IMR-90 (cell line): ENCODE data around the gene GIPR. TPM values are rescaled to one million over a fixed set of nuclear protein-coding genes. Genes with fewer than 3 reads are reported as not detected.

Experiments
- ATAC-seq: fragments of 200-7000 bp; cut with Tn5 transposase; 2 replicates; pipeline ENCODE4 v1.9.1; 2020; ENCODE audit warnings: low read depth, mild to moderate bottlenecking, moderate library complexity
- BruUV-seq: library from RNA; stranded (reverse); fragments of 400-500 nt; replicated peaks from 2 replicates; lab custom pipeline; 2021; lab: Mats Ljungman, UMichigan
- CTCF ChIA-PET: fragments of 300-600 bp; formaldehyde crosslinking; extraction: SDS; loops from one replicate; lab custom pipeline; 2021; ENCODE audit warnings: antibody characterized with exemption; lab: Yijun Ruan, JAX
- POLR2A ChIA-PET: fragments of 300-600 bp; sonication (Branson Sonifier 250); formaldehyde crosslinking; loops from one replicate; lab custom pipeline; 2022; ENCODE audit warnings: antibody characterized with exemption; ENCODE audit not compliant: unreplicated experiment; lab: Charles Lee
- DNase-seq: peaks from one replicate; pipeline ENCODE4 v3.0.0; 2013
- H2AFZ ChIP-seq: replicated peaks from 2 replicates; pipeline ENCODE3; 2013; ENCODE audit warnings: low read length, mild to moderate bottlenecking; ENCODE audit not compliant: poor library complexity
- H2AK5ac ChIP-seq: 2 replicates; pipeline ENCODE4 v1.6.1; 2013; ENCODE audit warnings: low read depth, low read length, inconsistent platforms
- H2AK9ac ChIP-seq: replicated peaks from 2 replicates; pipeline ENCODE3; 2013; ENCODE audit warnings: mild to moderate bottlenecking, low read depth, low read length, moderate library complexity; ENCODE audit not compliant: poor library complexity
- H2BK120ac ChIP-seq: 2 replicates; pipeline ENCODE4 v1.6.1; 2013; ENCODE audit warnings: low read depth, low read length, inconsistent platforms
- H2BK15ac ChIP-seq: 3 replicates; pipeline ENCODE4 v1.6.1; 2013; ENCODE audit warnings: low read depth, low read length, inconsistent platforms
- H2BK20ac ChIP-seq: 2 replicates; pipeline ENCODE4 v1.6.1; 2013; ENCODE audit warnings: low read depth, mild to moderate bottlenecking, inconsistent platforms, low read length, moderate library complexity
- H2BK5ac ChIP-seq: 2 replicates; pipeline ENCODE4 v1.6.1; 2013; ENCODE audit warnings: mild to moderate bottlenecking, low read depth, low read length, inconsistent platforms; ENCODE audit not compliant: poor library complexity, severe bottlenecking
- H3K14ac ChIP-seq: replicated peaks from 2 replicates; pipeline ENCODE4 v1.6.1; 2013; ENCODE audit warnings: low read depth, low read length, inconsistent platforms
- H3K18ac ChIP-seq: 2 replicates; pipeline ENCODE4 v1.6.1; 2013; ENCODE audit warnings: low read depth, low read length, control low read depth
- H3K23ac ChIP-seq: 2 replicates; pipeline ENCODE4 v1.6.1; 2013; ENCODE audit warnings: low read depth, low read length, inconsistent platforms
- H3K27ac ChIP-seq: 2 replicates; pipeline ENCODE4 v1.5.1; 2013; ENCODE audit warnings: mild to moderate bottlenecking, control low read depth, low read length; ENCODE audit not compliant: insufficient read depth
- H3K27me3 ChIP-seq: 2 replicates; pipeline ENCODE4 v1.6.1; 2013; ENCODE audit warnings: low read length; ENCODE audit not compliant: control insufficient read depth, insufficient read depth
- H3K36me3 ChIP-seq: 2 replicates; pipeline ENCODE4 v1.6.1; 2013; ENCODE audit warnings: low read length, mixed read lengths; ENCODE audit not compliant: control insufficient read depth, insufficient read depth
- H3K4ac ChIP-seq: 2 replicates; pipeline ENCODE4 v1.6.1; 2013; ENCODE audit warnings: low read depth, low read length, inconsistent platforms
- H3K4me1 ChIP-seq: 2 replicates; pipeline ENCODE4 v1.6.1; 2013; ENCODE audit warnings: low read length, mixed read lengths; ENCODE audit not compliant: control insufficient read depth, insufficient read depth
- H3K4me2 ChIP-seq: 2 replicates; pipeline ENCODE4 v1.6.1; 2013; ENCODE audit warnings: low read depth, mild to moderate bottlenecking, control low read depth, low read length, moderate library complexity
- H3K4me3 ChIP-seq: 2 replicates; pipeline ENCODE4 v1.5.1; 2013; ENCODE audit warnings: low read depth, mild to moderate bottlenecking, control low read depth, low read length, moderate library complexity; ENCODE audit not compliant: insufficient read depth
- H3K56ac ChIP-seq: 2 replicates; pipeline ENCODE4 v1.6.1; 2013; ENCODE audit warnings: low read length, inconsistent platforms; ENCODE audit not compliant: insufficient read depth; ENCODE audit errors: extremely low read depth
- H3K79me1 ChIP-seq, 2 experiments: 2 replicates each; pipeline ENCODE4 v1.6.1; 2013; ENCODE audit warnings: low read length in 2 of 2, inconsistent platforms in 1 of 2, low read depth in 1 of 2
- H3K9ac ChIP-seq: 2 replicates; pipeline ENCODE4 v1.6.1; 2013; ENCODE audit warnings: low read depth, low read length, control low read depth
- H3K9me1 ChIP-seq: 2 replicates; pipeline ENCODE4 v1.6.1; 2013; ENCODE audit warnings: low read length, inconsistent platforms; ENCODE audit not compliant: insufficient read depth
- H3K9me3 ChIP-seq: 2 replicates; pipeline ENCODE4 v1.6.1; 2013; ENCODE audit warnings: low read length; ENCODE audit not compliant: control insufficient read depth, insufficient read depth
- H4K20me1 ChIP-seq: 2 replicates; pipeline ENCODE4 v1.6.1; 2013; ENCODE audit warnings: low read length, inconsistent platforms; ENCODE audit not compliant: insufficient read depth
- H4K5ac ChIP-seq: 2 replicates; pipeline ENCODE4 v1.6.1; 2013; ENCODE audit warnings: mild to moderate bottlenecking, low read depth, low read length, control low read depth
- H4K8ac ChIP-seq, 2 experiments: 2 replicates each; pipeline ENCODE4 v1.6.1; 2013; ENCODE audit warnings: low read depth in 2 of 2, low read length in 2 of 2, control low read depth in 1 of 2, inconsistent platforms in 1 of 2
- H4K91ac ChIP-seq: 2 replicates; pipeline ENCODE4 v1.6.1; 2013; ENCODE audit warnings: low read depth, low read length, inconsistent platforms; ENCODE audit not compliant: insufficient read depth
- CHD1 ChIP-seq: IDR thresholded peaks from 2 replicates; pipeline ENCODE4 v1.6.1; 2012; ENCODE audit warnings: low read depth, low read length, improper control_type of control experiment
- FOS ChIP-seq: fragments of 150-350 bp; IDR thresholded peaks from 2 replicates; pipeline ENCODE4 v1.6.1; 2016; ENCODE audit warnings: low read depth, low read length
- MXI1 ChIP-seq: IDR thresholded peaks from 2 replicates; pipeline ENCODE4 v1.6.1; 2012; ENCODE audit warnings: low read depth, mild to moderate bottlenecking, low read length, moderate library complexity, borderline replicate concordance
- NFE2L2 ChIP-seq: fragments of 150-350 bp; IDR thresholded peaks from 2 replicates; pipeline ENCODE4 v1.6.1; 2016; ENCODE audit warnings: low read depth, mild to moderate bottlenecking, low read length
- RAD21 ChIP-seq: IDR thresholded peaks from 2 replicates; pipeline ENCODE4 v1.6.1; 2012; ENCODE audit warnings: low read length, improper control_type of control experiment
- WGBS, 2 experiments: methylation state at CpG; one replicate each; pipeline versions ENCODE4 v1.1.5 to v1.1.7; 2013; ENCODE audit warnings: missing lambda C conversion rate in 2 of 2; ENCODE audit not compliant: insufficient read length in 1 of 2; ENCODE audit errors: extremely low coverage in 2 of 2; 5-methylcytosine and 5-hydroxymethylcytosine counted together
- dilution Hi-C: fragments of 300-500 bp; cut with HindIII; formaldehyde crosslinking; loops from one replicate; pipeline ENCODE4 v1.14.3; 2018; ENCODE audit warnings: low sequenced_read_pairs; ENCODE audit not compliant: unreplicated experiment
- in situ Hi-C: fragments of 300-500 bp; cut with MboI; formaldehyde crosslinking; loops from 3 replicates; pipeline ENCODE4 v1.14.3; 2019; ENCODE audit warnings: low sequenced_read_pairs, inconsistent platforms, mixed read lengths
- intact Hi-C: fragments of 100-400 bp; cut with micrococcal nuclease; formaldehyde crosslinking; loops from 2 replicates; pipeline ENCODE4 v1.10.0; 2022
- polyA plus RNA-seq, 3 experiments: library from polyadenylated mRNA; depleted of rRNA; stranded (reverse); fragments of >200 nt; gene quantifications; 2 replicates each; pipeline ENCODE4 v1.2.3, GENCODE V29; 2012; ENCODE audit warnings: low replicate concordance in 1 of 3
- total RNA-seq: library from RNA; depleted of rRNA; stranded (reverse); fragments of >200 nt; gene quantifications from 2 replicates; pipeline ENCODE4 v1.2.3, GENCODE V29; 2012

The GIPR gene
- total and polyA plus RNA-seq, 2 of the 4 experiments (the other 2 are of a cell fraction), result 0.18 to 1.2 TPM

- no peak overlapping the region for H3K4ac ChIP-seq
- no peak overlapping the region for H2AFZ ChIP-seq
- no peak overlapping the region for H3K27ac ChIP-seq
- no peak overlapping the region for H4K5ac ChIP-seq
- no peak overlapping the region for H3K4me2 ChIP-seq
- no peak overlapping the region for H2BK15ac ChIP-seq
- H2AK9ac ChIP-seq, result no peak overlapping the region
- H2BK120ac ChIP-seq, result no peak overlapping the region
- peaks cover 2% of the 10 kb centered on the region for H3K4me1 ChIP-seq
- no peak overlapping the region for H4K8ac ChIP-seq
- H2AK5ac ChIP-seq, result no peak overlapping the region
- ATAC-seq, result no peak
- no peaks in the 10 kb centered on the region for H3K9me3 ChIP-seq
- H3K18ac ChIP-seq, result no peak overlapping the region
- H3K9me1 ChIP-seq, result peaks cover 8% of the 10 kb centered on the region
- TF ChIP-seq NFE2L2 (no peak), FOS (no peak), RAD21 (no peak), CHD1 (no peak), MXI1 (no peak)
- DNase-seq, result no peak
- H3K9ac ChIP-seq, result no peak overlapping the region
- 40% methylated on average over 1 of the region's 1 CpG; no CpG with 5 or more reads in 1 of the 2 experiments for WGBS, 2 experiments
- in situ Hi-C loops (no loop called here), intact Hi-C loops (no loop called here), dilution Hi-C loops (no loop called here)
- no peaks in the 10 kb centered on the region for H3K36me3 ChIP-seq
- H4K91ac ChIP-seq, result no peak overlapping the region
- no peak overlapping the region for H3K4me3 ChIP-seq
- no peak overlapping the region for H3K56ac ChIP-seq
- POLR2A ChIA-PET, result no interaction called here
- H4K20me1 ChIP-seq, result no peaks in the 10 kb centered on the region
- no peak overlapping the region for H3K14ac ChIP-seq
- peaks cover 31% of the 10 kb centered on the region for H3K27me3 ChIP-seq
- no peak overlapping the region for H2BK5ac ChIP-seq
- H3K79me1 ChIP-seq, result no peaks in the 10 kb centered on the region
- no peak overlapping the region for H3K23ac ChIP-seq
- CTCF ChIA-PET, result interaction anchor here (0.6 kb wide), 1 partner anchor 224 kb away, joined by 3 read pairs; no protein-coding TSS in a partner anchor
- no TSS peak for BruUV-seq
- H2BK20ac ChIP-seq, result no peak overlapping the region
Observed at GRCh38 chr19:45663800-45664199, 4.2 kb upstream of the GIPR start.
